HL-60/S4 (cell line): ENCODE measurements around the gene C1QL1.

ENCODE experiments used
- in situ Hi-C: fragments of 300-500 bp; cut with MboI; formaldehyde crosslinking; loops from 2 replicates; pipeline ENCODE4 v1.14.3; 2022; ENCODE audit warnings: low sequenced_read_pairs

Gene C1QL1

GRCh38 chr17:44989552-44990138 is 21.5 kb upstream of the C1QL1 start:
- in situ Hi-C loops = no loop called here

GRCh38 chr17:44988044-44988942 is 20.2 kb upstream of the C1QL1 start:
- in situ Hi-C loops = no loop called here

GRCh38 chr17:44983563-44983962 is 15.5 kb upstream of the C1QL1 start:
- in situ Hi-C loops = no loop called here

- in situ Hi-C loops = no loop called here
Measured at GRCh38 chr17:44982113-44982702, 14.1 kb upstream of the C1QL1 start.

GRCh38 chr17:44981221-44981968 is 13.3 kb upstream of the C1QL1 start:
- in situ Hi-C loops = no loop called here

- in situ Hi-C loops = no loop called here
Measured at GRCh38 chr17:44979426-44979995, 11.4 kb upstream of the C1QL1 start.

GRCh38 chr17:44978807-44979206 is 10.7 kb upstream of the C1QL1 start:
- in situ Hi-C loops = no loop called here

GRCh38 chr17:44977814-44978550 is 9.9 kb upstream of the C1QL1 start:
- in situ Hi-C loops = no loop called here

GRCh38 chr17:44977065-44977464 is 9.0 kb upstream of the C1QL1 start:
- in situ Hi-C loops = no loop called here

GRCh38 chr17:44976206-44976605 is 8.1 kb upstream of the C1QL1 start:
- in situ Hi-C loops = no loop called here

GRCh38 chr17:44972953-44973352 is 4.8 kb upstream of the C1QL1 start:
- in situ Hi-C loops = no loop called here

GRCh38 chr17:44971776-44972483 is 3.8 kb upstream of the C1QL1 start:
- in situ Hi-C loops = no loop called here

GRCh38 chr17:44970136-44970741 is 2.1 kb upstream of the C1QL1 start:
- in situ Hi-C loops = no loop called here

GRCh38 chr17:44969144-44969780 is 1.2 kb upstream of the C1QL1 start:
- in situ Hi-C loops = no loop called here

- in situ Hi-C loops = no loop called here
Measured at GRCh38 chr17:44967907-44968224, 237 bp downstream of the C1QL1 start.

GRCh38 chr17:44967026-44967906 is 837 bp downstream of the C1QL1 start:
- in situ Hi-C loops = no loop called here

GRCh38 chr17:44966348-44967025 is 1.6 kb downstream of the C1QL1 start:
- in situ Hi-C loops = no loop called here
